KOPT-K1 (cell line): Measurements from ENCODE around the gene DUSP15.

Experiments
- H3K27ac ChIP-seq: fragments of 200-600 bp; sonication (generic); 2 replicates; pipeline ENCODE4 v1.5.1; 2016; ENCODE audit warnings: antibody characterized with exemption, mild to moderate bottlenecking, low read depth, low read length; ENCODE audit not compliant: poor library complexity, severe bottlenecking
- H3K36me3 ChIP-seq: fragments of 200-600 bp; sonication (generic); 2 replicates; pipeline ENCODE4 v1.5.1; 2017; ENCODE audit warnings: antibody characterized with exemption, mild to moderate bottlenecking, low read length, moderate library complexity; ENCODE audit not compliant: insufficient read depth
- H3K9me3 ChIP-seq: fragments of 200-600 bp; sonication (generic); 2 replicates; pipeline ENCODE4 v1.5.1; 2017; ENCODE audit warnings: antibody characterized with exemption, low read length, mild to moderate bottlenecking; ENCODE audit not compliant: insufficient read depth, poor library complexity, severe bottlenecking

The DUSP15 gene

DNA sequence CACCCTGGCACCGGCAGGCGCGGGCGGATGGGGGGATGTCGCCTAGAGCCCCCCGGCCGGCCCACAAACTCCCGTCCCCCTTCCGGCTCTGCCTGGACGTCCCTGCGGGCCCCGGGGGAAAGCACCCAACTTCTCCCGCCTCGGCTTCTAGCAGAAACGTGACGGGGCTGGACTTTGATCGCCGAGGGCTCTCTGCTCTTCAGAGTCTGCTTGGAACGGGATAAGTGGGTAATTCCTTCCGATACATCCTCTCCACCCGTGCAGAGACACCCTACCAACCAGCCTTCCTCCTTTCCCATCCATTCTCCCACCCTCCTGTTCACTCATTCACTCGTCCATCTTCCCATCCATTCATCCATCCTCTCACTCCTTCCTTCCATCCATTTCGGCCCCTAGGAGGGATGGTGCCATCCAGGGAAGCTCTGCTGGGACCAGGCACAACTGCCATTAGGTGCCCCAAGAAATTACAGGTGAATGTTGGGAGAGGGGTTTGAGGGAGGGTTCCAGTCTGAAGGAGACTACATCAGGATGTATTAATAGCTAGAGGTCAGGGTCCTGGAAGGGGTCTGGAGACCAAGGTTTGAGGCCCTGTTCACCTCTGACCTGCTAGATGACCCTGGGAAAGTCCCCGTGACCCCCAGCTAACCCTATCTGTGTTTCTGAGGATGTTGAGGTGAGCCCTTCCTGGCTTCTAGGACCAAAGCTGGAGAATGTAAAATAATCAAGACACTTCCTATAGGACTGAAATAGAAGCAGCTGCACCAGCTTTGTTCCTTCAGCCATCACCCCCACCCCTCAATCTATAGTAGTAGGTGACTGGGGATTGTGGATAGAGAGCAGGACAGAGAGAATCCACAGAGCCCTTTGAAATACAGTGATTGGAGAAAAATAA lies 645 bp upstream of the DUSP15 start:
- no peaks in the 10 kb centered on the region for H3K36me3 ChIP-seq
- H3K27ac ChIP-seq = no peak overlapping the region
- no peaks in the 10 kb centered on the region for H3K9me3 ChIP-seq

DNA sequence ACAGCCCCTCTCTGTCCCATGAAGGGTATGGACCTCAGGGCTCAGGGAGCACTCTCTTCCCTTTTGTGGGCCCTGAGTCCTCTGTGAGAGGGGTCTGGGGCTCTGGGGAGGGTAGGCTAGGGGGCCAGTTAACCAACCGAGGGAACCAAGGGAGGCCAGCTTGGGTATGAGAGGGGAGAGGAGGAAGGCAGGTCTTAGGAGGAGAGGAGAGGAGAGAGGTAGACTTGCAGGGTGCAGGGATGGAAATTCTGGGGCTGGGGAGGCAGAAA lies 720 bp downstream of the DUSP15 start:
- Histone ChIP-seq H3K27ac (no peak overlapping the region), H3K9me3 (no peaks in the 10 kb centered on the region), H3K36me3 (no peaks in the 10 kb centered on the region)

DNA sequence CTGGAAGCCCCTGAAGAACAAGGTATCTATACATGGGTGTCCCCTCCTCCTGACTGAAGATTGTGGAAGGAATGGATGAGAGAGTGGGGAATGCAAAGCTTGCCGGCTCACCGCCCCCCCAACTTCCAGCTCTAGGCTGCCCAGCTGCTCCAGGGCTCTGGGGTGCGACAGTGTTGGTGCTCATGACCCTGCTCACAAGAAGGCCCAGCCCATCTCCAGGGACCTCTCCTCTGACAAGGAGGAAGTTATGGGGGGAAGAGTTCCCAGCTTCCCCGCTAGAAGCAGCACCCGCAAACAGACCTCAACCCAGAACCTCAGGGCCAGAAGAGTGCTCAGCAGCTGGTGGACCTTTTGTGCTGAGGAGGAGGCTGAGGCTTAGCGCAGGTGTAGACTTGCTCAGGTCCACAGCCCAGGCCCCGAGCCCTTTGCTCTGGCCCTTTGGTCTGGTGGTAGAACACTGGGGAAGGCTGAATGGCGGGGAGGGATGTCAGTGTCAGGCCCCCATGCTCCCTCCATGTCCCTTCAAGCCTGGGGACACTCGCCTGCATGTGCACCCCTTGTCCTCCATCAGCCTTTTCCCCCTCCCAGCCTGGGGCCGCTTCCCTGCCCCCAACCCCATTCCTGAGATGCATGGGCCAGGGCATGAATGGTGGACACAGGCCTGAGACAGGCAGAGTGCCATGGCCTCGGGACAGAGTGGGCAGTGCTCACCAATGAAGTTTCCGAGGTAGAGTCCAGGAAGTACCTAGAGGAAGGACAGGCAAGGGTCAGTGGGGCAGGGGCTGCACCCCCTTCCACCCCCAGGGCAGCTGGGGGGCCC lies 1.3 kb downstream of the DUSP15 start:
- H3K9me3 ChIP-seq = no peaks in the 10 kb centered on the region
- no peaks in the 10 kb centered on the region for H3K36me3 ChIP-seq
- no peak overlapping the region for H3K27ac ChIP-seq

DNA sequence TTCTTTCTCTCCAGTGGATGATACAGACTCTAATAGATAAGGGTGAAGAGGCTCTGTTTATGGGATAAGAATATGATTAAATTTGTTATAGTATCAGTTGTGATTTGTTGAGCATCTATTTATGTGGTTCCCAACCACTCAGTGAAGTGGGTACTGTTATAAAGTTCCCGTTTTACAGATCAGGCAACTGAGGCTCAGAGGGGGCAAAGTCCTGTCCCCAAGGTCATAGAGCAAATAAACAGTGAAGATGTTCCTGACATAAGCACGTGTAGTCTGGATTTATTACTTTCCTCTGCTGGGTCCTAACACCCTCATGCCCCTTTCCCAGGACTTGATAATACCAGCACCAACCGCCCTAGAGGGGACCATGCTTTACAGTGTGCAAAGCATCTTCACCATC lies 4.1 kb downstream of the DUSP15 start:
- Histone ChIP-seq H3K27ac (no peak overlapping the region), H3K36me3 (no peaks in the 10 kb centered on the region), H3K9me3 (no peaks in the 10 kb centered on the region)

DNA sequence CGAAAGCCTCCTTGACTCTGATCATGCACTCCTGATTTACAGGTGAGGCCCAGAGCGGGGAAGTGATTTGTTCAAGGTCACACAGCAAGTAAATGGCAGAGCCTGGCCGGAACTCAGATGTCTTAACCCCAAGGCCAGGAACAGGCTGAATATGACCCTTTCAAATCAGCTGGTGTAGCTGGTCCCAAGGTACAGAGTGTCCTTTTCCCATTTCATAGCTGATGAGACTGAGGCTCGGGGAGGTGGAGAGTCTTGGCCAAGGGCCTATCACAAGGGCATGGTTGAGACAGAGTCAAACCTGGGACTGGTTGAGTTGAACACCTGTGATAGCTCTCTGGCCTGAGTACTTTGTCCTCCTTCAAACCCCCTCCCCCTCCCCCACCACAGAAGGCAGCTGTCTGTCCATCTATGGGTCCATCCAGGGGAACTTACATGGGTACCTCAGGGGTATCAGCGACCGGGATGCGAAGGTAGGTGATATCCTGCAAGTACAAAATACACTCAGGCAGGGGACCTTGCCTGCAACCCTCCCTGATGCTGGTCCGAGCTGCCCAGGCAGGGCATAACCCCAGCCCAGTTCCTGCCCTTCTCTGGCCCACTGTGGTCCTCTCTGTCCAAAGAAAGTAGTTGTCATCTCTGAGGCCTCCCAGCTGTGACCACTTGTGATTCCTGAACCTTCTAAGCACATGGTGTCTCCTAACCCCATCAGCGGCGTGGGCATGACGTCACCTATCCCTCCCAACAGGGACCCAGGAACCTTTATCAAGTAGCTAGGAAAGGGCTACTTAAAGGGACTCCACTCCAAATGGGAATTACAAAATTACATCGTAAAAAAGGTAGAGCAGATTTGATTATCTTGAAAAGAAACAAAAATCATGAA lies 5.6 kb downstream of the DUSP15 start:
- Histone ChIP-seq H3K36me3 (no peaks in the 10 kb centered on the region), H3K27ac (no peak overlapping the region), H3K9me3 (no peaks in the 10 kb centered on the region)

DNA sequence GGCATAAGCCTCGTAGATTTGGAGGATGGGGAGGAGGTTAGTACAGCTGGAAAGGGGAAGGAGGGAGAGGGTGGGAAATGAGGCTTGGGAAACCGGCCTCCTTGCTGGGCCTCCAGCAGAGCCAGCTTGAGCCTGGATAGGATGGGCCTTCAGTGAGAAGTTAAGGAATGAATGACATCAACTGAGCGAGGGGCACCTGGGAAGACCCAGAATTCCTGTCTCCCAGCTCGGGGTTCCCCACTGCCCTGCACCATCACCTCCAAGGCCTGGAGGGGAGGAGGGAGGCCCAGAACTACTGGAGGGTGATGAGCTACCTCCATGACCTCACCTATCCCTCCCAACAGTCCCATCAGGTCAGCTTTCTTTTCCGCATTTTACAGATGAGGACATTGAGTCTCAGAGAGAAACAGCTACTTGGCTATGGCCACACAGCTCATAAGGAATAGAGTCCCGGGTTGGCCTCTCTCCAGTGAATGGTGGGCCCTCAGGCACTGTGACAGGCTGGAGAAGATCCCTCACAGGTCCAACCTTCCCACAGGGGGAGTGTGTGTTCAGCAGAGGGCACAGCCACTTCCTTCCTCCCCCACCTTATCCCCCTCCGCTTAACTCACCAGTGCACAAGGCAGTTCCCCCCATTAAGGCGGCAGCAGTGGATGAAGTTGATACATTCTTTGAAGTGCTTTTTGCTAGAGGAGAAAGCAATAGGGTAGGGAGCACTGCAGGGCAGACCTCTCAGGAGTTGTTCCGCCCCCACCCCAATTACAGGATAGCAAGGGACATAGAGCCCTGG lies 6.8 kb downstream of the DUSP15 start:
- H3K9me3 ChIP-seq = no peaks in the 10 kb centered on the region
- no peaks in the 10 kb centered on the region for H3K36me3 ChIP-seq
- no peak overlapping the region for H3K27ac ChIP-seq

DNA sequence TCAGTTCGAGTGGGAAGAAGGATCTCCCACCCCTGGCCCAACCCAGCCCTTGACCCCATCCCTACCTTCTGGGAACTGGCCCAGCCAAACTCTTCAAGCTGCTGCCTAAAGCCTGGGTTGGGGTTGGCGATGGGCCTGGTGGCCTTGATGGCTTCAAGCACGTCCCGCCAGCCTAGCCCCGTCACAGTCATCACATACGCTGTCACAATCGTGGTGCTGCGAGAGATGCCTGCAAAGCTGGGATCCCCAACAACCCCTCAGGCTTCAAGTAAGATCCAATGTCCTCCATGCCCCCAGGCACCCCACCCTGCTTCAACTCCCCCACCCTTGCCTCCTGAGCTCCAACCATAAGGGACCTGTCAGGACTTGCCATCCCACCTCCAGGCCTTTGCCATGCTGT lies 7.8 kb downstream of the DUSP15 start:
- no peaks in the 10 kb centered on the region for H3K36me3 ChIP-seq
- H3K9me3 ChIP-seq = no peaks in the 10 kb centered on the region
- H3K27ac ChIP-seq = no peak overlapping the region

DNA sequence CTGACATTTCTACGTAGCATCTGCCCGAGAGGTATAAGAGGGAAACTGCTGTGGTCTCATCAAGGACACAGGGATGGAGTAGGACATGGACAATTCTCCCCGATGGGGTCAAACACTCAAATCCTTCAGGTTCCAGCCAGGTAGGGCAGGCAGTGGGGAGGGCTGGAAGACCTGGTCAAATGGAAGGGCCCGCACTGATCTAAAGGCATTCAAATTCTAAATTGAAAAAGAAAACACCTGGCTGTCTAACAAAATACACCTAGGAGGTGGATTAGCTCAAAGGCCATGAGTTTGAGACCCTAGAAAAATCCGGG lies 8.2 kb downstream of the DUSP15 start:
- H3K27ac ChIP-seq = no peak overlapping the region

DNA sequence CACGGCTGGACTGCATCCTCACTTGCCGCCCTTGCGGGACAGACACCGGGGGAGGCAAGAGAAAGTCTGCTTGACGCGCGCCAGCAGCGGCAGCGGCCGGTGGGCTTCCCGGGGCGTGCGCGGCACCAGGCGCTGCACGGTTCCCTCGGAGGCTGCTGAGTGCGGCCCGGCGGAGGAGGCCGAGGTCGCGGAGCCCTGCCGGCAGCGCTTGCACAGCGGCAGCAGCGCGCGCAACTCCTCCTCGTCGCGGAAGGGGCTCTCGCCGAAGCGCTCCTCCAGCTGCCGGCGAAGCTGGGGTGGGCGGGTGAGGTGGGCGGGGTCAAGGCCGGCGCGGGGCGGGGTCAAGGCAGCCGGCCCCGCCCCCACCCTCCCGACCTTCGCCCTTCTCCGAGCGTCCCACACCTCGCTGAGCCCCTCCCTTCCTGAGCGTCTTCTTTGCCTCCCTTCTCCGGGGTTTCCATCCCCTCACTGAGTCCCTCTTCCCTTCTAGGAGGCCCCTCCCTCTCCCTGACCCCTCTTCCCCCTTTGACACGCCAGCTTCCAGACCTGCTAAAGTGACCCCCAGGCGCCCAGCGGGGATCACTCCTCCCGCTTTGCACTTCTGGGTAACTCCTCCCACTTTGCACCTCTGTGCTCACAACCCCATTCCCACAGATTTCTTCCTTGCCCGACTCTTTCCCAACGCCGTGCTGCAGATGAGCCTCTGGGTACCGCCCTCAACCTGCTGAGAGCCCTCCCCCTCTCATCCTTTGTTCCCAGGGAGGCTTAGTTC lies 8.8 kb downstream of the DUSP15 start:
- Histone ChIP-seq H3K9me3 (no peaks in the 10 kb centered on the region), H3K36me3 (no peaks in the 10 kb centered on the region), H3K27ac (no peak overlapping the region)

More for the DNA sequence above, 8.2 kb downstream of the DUSP15 start:
- no peaks in the 10 kb centered on the region for H3K36me3 ChIP-seq
- no peaks in the 10 kb centered on the region for H3K9me3 ChIP-seq

DNA sequence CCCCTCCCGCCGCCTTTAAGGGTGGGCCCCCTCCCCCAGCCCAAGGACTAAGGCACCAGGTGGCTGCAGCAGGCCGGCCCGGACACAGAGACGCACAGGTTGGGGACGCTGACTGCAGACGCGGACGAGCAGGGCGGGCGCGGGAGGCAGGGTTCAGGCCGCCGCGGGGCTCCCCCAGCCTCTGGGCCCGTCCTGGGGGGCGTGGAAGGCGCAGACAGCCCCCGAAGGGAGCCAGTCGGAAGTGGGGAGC lies 9.3 kb downstream of the DUSP15 start:
- no peaks in the 10 kb centered on the region for H3K36me3 ChIP-seq
- no peaks in the 10 kb centered on the region for H3K9me3 ChIP-seq
- H3K27ac ChIP-seq = no peak overlapping the region

DNA sequence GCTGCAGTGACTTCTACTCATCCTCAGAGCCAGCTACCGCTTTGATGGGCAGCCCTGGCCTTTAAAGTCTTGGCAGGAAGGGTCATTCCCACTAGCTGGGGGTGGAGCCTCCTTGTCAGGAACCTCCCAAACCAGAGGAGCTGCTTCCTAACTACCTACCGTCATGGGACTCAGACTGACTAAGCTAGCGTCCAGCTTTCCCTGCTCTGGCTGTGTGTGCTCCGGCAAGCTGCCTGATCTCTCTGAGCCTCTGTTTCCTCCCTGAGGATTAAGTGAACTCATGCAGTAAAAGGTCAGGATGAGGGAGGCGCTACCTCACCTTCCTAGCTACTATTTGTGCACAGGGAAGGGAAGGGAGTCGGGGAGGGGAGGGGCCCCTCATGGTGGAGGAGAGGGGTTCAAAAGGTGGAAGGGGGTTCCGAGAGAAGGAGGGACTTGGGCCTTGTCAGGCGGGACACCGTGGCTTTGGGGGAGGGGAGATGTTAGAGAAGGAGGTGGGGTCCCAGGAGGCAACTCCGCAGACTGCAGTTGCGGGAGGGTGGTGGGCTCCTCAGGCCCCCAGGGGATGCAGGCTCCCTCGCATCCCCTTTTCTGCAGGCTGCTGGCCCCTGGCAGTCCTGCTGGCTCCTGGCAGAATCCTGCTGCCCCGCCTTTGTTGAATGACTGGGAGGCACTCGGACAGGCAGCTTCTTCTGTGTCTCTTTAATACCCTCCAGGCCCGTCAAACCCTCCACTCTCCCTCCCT lies 9.8 kb downstream of the DUSP15 start:
- no peaks in the 10 kb centered on the region for H3K36me3 ChIP-seq
- no peaks in the 10 kb centered on the region for H3K9me3 ChIP-seq
- H3K27ac ChIP-seq = no peak overlapping the region

DNA sequence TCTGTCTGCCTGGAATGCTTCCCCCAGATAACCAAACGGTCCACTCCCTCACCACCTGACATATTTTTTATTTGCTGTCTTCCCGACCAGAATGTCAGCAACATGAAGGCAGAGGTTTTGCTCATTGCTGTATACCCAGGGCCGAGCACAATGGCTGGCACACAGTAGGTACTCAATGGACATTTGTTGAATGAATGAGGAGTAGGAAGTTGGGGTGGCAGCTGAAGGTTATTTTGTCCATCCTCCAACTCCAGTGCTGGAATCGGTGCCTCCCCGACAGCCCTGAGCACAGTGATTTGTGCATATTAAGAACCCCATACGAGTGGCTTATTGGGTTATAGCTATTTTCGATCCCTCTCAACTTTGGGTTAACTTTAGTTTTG lies 10.3 kb downstream of the DUSP15 start:
- Histone ChIP-seq H3K27ac (no peak overlapping the region), H3K9me3 (no peaks in the 10 kb centered on the region), H3K36me3 (no peaks in the 10 kb centered on the region)

DNA sequence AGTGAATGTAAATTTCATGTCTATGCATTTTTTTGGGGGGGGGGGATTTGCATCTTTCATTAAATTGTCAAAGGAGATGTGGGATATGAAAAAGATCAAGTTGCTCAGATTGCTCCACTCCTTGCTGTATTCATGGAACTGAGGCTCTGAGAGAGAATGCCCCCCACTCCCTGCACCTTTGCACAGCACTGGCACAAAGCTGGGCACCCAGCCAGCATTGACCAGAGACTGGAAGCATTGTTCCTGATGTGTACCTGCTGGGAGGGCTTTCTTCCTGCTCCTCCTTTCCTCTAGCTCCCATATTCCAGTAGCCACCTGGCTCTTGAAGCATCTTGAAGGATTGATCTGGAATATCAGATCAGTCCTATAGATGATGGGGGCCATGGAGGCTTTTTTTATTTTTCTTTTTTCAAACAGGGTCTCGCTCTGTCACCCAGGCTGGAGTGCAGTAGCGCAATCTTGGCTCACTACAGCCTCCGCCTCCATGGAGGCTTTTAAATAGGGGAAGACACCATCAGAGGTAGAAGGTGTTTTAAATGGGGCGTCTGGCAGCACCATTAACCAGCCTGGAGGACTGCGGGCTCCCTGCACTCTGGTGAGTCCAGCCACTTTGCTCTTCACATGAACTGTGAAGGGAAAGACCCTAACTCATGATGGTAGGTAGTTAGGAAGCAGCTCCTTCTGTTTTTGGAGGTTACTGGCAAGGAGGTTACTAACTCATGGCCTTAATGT lies 10.9 kb downstream of the DUSP15 start:
- Histone ChIP-seq H3K9me3 (no peaks in the 10 kb centered on the region), H3K27ac (no peak overlapping the region), H3K36me3 (no peaks in the 10 kb centered on the region)
